H9 (cell line): ENCODE measurements around the gene THTPA. TPM values are rescaled to one million over a fixed set of nuclear protein-coding genes. Genes with fewer than 3 reads are reported as not detected.

Experiments
- DNase-seq: peaks from one replicate; pipeline ENCODE4 v3.0.0-alpha.2; 2017
- H2AFZ ChIP-seq: one replicate; pipeline ENCODE4 v1.6.1; 2013; ENCODE audit warnings: mild to moderate bottlenecking, low read length, control low read depth, moderate library complexity
- H2AK5ac ChIP-seq: 2 replicates; pipeline ENCODE4 v1.6.1; 2013; ENCODE audit warnings: low read length, control low read depth, mixed read lengths; ENCODE audit not compliant: insufficient read length
- H2BK120ac ChIP-seq: one replicate; pipeline ENCODE4 v1.6.1; 2013; ENCODE audit warnings: low read depth, mild to moderate bottlenecking, low read length, control low read depth, inconsistent platforms; ENCODE audit not compliant: poor library complexity, severe bottlenecking
- H2BK12ac ChIP-seq: 2 replicates; pipeline ENCODE4 v1.6.1; 2013; ENCODE audit warnings: low read length, control low read depth, mixed read lengths, low read depth; ENCODE audit not compliant: insufficient read length
- H2BK15ac ChIP-seq: 2 replicates; pipeline ENCODE4 v1.6.1; 2013; ENCODE audit warnings: low read depth, low read length, control low read depth
- H2BK20ac ChIP-seq: one replicate; pipeline ENCODE4 v1.6.1; 2013; ENCODE audit warnings: low read depth, mild to moderate bottlenecking, low read length, control low read depth, inconsistent platforms; ENCODE audit not compliant: poor library complexity, severe bottlenecking
- H2BK5ac ChIP-seq: 2 replicates; pipeline ENCODE4 v1.6.1; 2013; ENCODE audit warnings: low read length, control low read depth, mixed read lengths; ENCODE audit not compliant: insufficient read length
- H3K14ac ChIP-seq: 2 replicates; pipeline ENCODE4 v1.6.1; 2013; ENCODE audit warnings: low read length, control low read depth; ENCODE audit not compliant: insufficient read depth
- H3K18ac ChIP-seq: 2 replicates; pipeline ENCODE4 v1.6.1; 2013; ENCODE audit warnings: low read depth, mild to moderate bottlenecking, mixed read lengths, low read length, control low read depth; ENCODE audit not compliant: insufficient read length
- H3K23ac ChIP-seq: 2 replicates; pipeline ENCODE4 v1.6.1; 2013; ENCODE audit warnings: low read length, control low read depth, mixed read lengths, low read depth; ENCODE audit not compliant: insufficient read length
- H3K23me2 ChIP-seq: 2 replicates; pipeline ENCODE4 v1.6.1; 2013; ENCODE audit warnings: low read depth, mild to moderate bottlenecking, mixed read lengths, low read length, control low read depth; ENCODE audit not compliant: insufficient read length, poor library complexity, severe bottlenecking
- H3K27ac ChIP-seq: 2 replicates; pipeline ENCODE4 v1.5.1; 2013; ENCODE audit warnings: low read length, control low read depth, mixed read lengths, low read depth; ENCODE audit not compliant: insufficient read length
- H3K27me3 ChIP-seq: 2 replicates; pipeline ENCODE4 v1.6.1; 2013; ENCODE audit warnings: low read length, control low read depth, inconsistent platforms; ENCODE audit not compliant: insufficient read depth
- H3K4ac ChIP-seq: 2 replicates; pipeline ENCODE4 v1.6.1; 2013; ENCODE audit warnings: low read depth, mild to moderate bottlenecking, control low read depth, inconsistent platforms, low read length, moderate library complexity
- H3K4me1 ChIP-seq: 2 replicates; pipeline ENCODE4 v1.6.1; 2013; ENCODE audit warnings: low read length, control low read depth, inconsistent platforms; ENCODE audit not compliant: insufficient read depth
- H3K4me2 ChIP-seq: 2 replicates; pipeline ENCODE4 v1.6.1; 2013; ENCODE audit warnings: low read length, control low read depth, mixed read lengths; ENCODE audit not compliant: insufficient read length, insufficient read depth
- H3K56ac ChIP-seq: 2 replicates; pipeline ENCODE4 v1.6.1; 2013; ENCODE audit warnings: low read depth, mild to moderate bottlenecking, mixed read lengths, low read length, control low read depth; ENCODE audit not compliant: insufficient read length
- H3K79me1 ChIP-seq: 2 replicates; pipeline ENCODE4 v1.6.1; 2013; ENCODE audit warnings: low read depth, mild to moderate bottlenecking, moderate library complexity, low read length, control low read depth, inconsistent platforms; ENCODE audit not compliant: insufficient read depth, poor library complexity, severe bottlenecking
- H3K79me2 ChIP-seq: 2 replicates; pipeline ENCODE4 v1.6.1; 2013; ENCODE audit warnings: low read length, control low read depth, inconsistent platforms; ENCODE audit not compliant: insufficient read depth
- H3K9ac ChIP-seq: 2 replicates; pipeline ENCODE4 v1.6.1; 2013; ENCODE audit warnings: low read length, control low read depth, mixed read lengths; ENCODE audit not compliant: insufficient read length; ENCODE audit errors: extremely low read depth
- H3K9me3 ChIP-seq: one replicate; pipeline ENCODE4 v1.6.1; 2013; ENCODE audit warnings: low read depth, low read length, inconsistent platforms; ENCODE audit not compliant: control insufficient read depth
- H3T11ph ChIP-seq: one replicate; pipeline ENCODE4 v1.6.1; 2013; ENCODE audit warnings: mild to moderate bottlenecking, low read length, control low read depth, inconsistent platforms
- H4K20me1 ChIP-seq: one replicate; pipeline ENCODE4 v1.6.1; 2013; ENCODE audit not compliant: control insufficient read depth, insufficient read length, insufficient read depth
- H4K5ac ChIP-seq: 2 replicates; pipeline ENCODE4 v1.6.1; 2013; ENCODE audit warnings: low read depth, mild to moderate bottlenecking, mixed read lengths, low read length, control low read depth; ENCODE audit not compliant: insufficient read length
- H4K8ac ChIP-seq: replicated peaks from 2 replicates; pipeline ENCODE4 v1.6.1; 2013; ENCODE audit warnings: low read length, control low read depth, mixed read lengths, low read depth; ENCODE audit not compliant: insufficient read length
- H4K91ac ChIP-seq: 2 replicates; pipeline ENCODE4 v1.6.1; 2013; ENCODE audit warnings: low read depth, mild to moderate bottlenecking, moderate library complexity, mixed read lengths, low read length, control low read depth; ENCODE audit not compliant: insufficient read length
- H3K27ac Mint-ChIP-seq, 3 experiments: 2 replicates in 2 of 3; 3 replicates in 1 of 3; pipeline ENCODE4 v1.8.0; 2020 to 2021; ENCODE audit warnings: mixed read lengths in 3 of 3, mild to moderate bottlenecking in 1 of 3, moderate library complexity in 1 of 3
- H3K27me3 Mint-ChIP-seq: 2 replicates; pipeline ENCODE4 v1.8.0; 2021; ENCODE audit warnings: low read depth, mild to moderate bottlenecking, moderate library complexity, mixed read lengths
- H3K36me3 Mint-ChIP-seq, 3 experiments: 2 replicates in 2 of 3; 3 replicates in 1 of 3; pipeline ENCODE4 v1.8.0; 2020 to 2021; ENCODE audit warnings: low read depth in 3 of 3, mixed read lengths in 3 of 3; ENCODE audit not compliant: insufficient read depth in 1 of 3
- H3K4me1 Mint-ChIP-seq, 2 experiments: 2 replicates each; pipeline ENCODE4 v1.8.0; 2020; ENCODE audit warnings: mixed read lengths in 2 of 2
- H3K4me3 Mint-ChIP-seq, 2 experiments: 2 replicates in 1 of 2; 3 replicates in 1 of 2; pipeline ENCODE4 v1.8.0; 2020 to 2021; ENCODE audit warnings: mild to moderate bottlenecking in 2 of 2, mixed read lengths in 2 of 2, moderate library complexity in 1 of 2
- H3K9me3 Mint-ChIP-seq, 2 experiments: 2 replicates in 1 of 2; 3 replicates in 1 of 2; pipeline ENCODE4 v1.8.0; 2020; ENCODE audit warnings: mild to moderate bottlenecking in 2 of 2, mixed read lengths in 2 of 2, moderate library complexity in 1 of 2
- CTCF ChIP-seq: fragments of 200-600 bp; sonication (generic); conservative IDR thresholded peaks from 3 replicates; pipeline ENCODE4 v1.8.0; 2021; ENCODE audit warnings: antibody characterized with exemption, mild to moderate bottlenecking
- WGBS: extraction: QIAGEN DNeasy Blood & Tissue Kit; methylation state at CpG from one replicate; pipeline ENCODE4 v1.1.7; 2013; ENCODE audit warnings: missing lambda C conversion rate, low lambda C conversion rate, mixed read lengths; ENCODE audit not compliant: insufficient read length; ENCODE audit errors: extremely low coverage; 5-methylcytosine and 5-hydroxymethylcytosine counted together
- long read RNA-seq: library from polyadenylated mRNA; unstranded; transcript quantifications from one replicate; pipeline ENCODE4 v2.0.0, GENCODE V29; 2020
- total RNA-seq: library from RNA; stranded (reverse); gene quantifications from 2 replicates; pipeline ENCODE4 v1.2.1, GENCODE V29; 2021

The THTPA gene
- total RNA-seq: 13.4 and 15.6 TPM in 2 replicates
- long read RNA-seq, transcript THTPA-205 (2 exons, 571 nt): minor isoform, 29 of 152 reads
- long read RNA-seq, transcript THTPA-202 (3 exons, 1,779 nt): minor isoform, 16 of 152 reads
- long read RNA-seq, transcript THTPA-201 (2 exons, 2,860 nt): major isoform, 80 of 152 reads
- long read RNA-seq, partial matches to known transcripts: 2 of 152 reads
- long read RNA-seq, other reads (novel, unspliced or antisense): 12 of 152 reads

DNA sequence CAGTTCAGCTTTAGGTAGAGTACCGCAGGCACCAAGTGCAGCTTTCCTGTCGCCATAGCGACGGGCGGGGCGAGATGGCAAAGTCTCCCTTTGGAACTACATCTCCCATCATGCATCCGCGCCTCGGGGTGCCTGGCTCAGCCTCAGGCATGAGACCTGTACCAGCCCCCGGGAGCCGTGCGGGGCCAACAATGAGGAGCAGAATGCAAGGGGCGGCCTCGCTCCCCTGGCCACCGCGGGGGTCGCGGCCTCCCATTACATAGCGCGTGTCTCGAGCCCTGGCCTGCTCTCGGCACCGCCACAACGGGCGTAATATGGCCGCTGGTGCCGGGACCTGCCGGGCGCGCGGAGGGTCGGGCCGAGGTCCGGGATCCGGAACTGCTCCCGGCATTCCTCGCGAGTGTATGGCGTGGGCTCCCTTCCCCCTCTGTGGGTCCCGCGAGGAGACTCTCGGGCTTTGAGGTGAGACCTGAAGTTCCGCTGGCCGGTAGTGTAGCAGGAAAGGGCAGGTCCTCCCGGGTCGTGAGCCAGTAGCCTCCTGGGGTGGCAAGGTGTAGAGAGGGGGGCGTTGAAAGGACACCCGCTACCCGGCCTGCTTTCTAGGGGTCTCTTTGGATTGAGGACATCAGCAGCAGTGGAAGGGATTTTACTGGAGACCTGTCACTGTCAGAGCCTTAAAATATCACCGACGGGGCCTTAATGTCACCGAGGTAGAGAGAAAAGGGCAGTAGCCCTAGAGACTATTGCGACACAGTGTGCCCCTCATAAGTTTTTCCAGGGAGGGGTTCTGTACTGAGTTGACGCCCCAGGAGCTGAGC, at the start of gene THTPA:
TSS of gene THTPA (plus strand) at position 390 of the 818 bp plus-strand sequence. CDS start 487 bp downstream, outside the sequence.
- no peak within 1 kb of the TSS for H3K56ac ChIP-seq
- peak within 1 kb of the TSS; percentile 90 for H3K4me2 ChIP-seq
- no peak within 1 kb of the TSS for H3K23ac ChIP-seq
- Mint-ChIP-seq H3K27me3 (no peaks in the 10 kb centered on the region), H3K4me3 (peak within 1 kb of the TSS; percentile 87 to 92), H3K27ac (peak within 1 kb of the TSS; percentile 77 to 87 (median 86)), H3K9me3 (no peaks in the 10 kb centered on the region), H3K36me3 (peaks cover 10 to 35% (median 29%) of the 10 kb centered on the region in 3 experiments; a peak in 6 of 7 replicates), H3K4me1 (peaks cover 24 to 44% of the 10 kb centered on the region in 2 experiments)
- H2BK5ac ChIP-seq: no peak within 1 kb of the TSS
- peaks cover 4% of the 10 kb centered on the region; the same call in 1 of the 2 replicates for H3K4me1 ChIP-seq
- H2AFZ ChIP-seq: no peak within 1 kb of the TSS
- H3T11ph ChIP-seq: no peak within 1 kb of the TSS
- H3K27me3 ChIP-seq: no peaks in the 10 kb centered on the region
- peak within 1 kb of the TSS; percentile 71 for H3K9ac ChIP-seq
- H3K9me3 ChIP-seq: no peaks in the 10 kb centered on the region
- no peak within 1 kb of the TSS for H3K27ac ChIP-seq
- TF ChIP-seq CTCF: no peak
- no peaks in the 10 kb centered on the region for H4K20me1 ChIP-seq
- no peaks in the 10 kb centered on the region for H3K79me1 ChIP-seq
- DNase-seq: peak; percentile 95
- no peak within 1 kb of the TSS for H4K8ac ChIP-seq
- H2BK15ac ChIP-seq: no peak within 1 kb of the TSS
- H4K5ac ChIP-seq: no peak within 1 kb of the TSS
- H3K4ac ChIP-seq: no peak within 1 kb of the TSS
- WGBS: no CpG with 5 or more reads among the region's 54 CpGs
- peak within 1 kb of the TSS; percentile 96 for H3K14ac ChIP-seq
- H3K23me2 ChIP-seq: peaks cover 24% of the 10 kb centered on the region
- no peak within 1 kb of the TSS for H2AK5ac ChIP-seq
- no peaks in the 10 kb centered on the region; the same call in 1 of the 2 replicates for H3K79me2 ChIP-seq
- no peak within 1 kb of the TSS for H4K91ac ChIP-seq
- peak within 1 kb of the TSS; percentile 91 for H3K18ac ChIP-seq
- H2BK120ac ChIP-seq: no peak within 1 kb of the TSS
- H2BK20ac ChIP-seq: no peak within 1 kb of the TSS
- H2BK12ac ChIP-seq: no peak within 1 kb of the TSS
